Fibroblast of lung (primary cell): ENCODE data around the gene TIGD1.

ENCODE experiments used
- EZH2 ChIP-seq: IDR thresholded peaks from 2 replicates; pipeline ENCODE4 v1.5.1; 2012; ENCODE audit warnings: low read length, control low read depth, mild to moderate bottlenecking; ENCODE audit errors: missing control alignments
- TF ChIP-seq, protein P1 (sequence below), 2 donors: IDR thresholded peaks in 1 of 2; conservative IDR thresholded peaks in 1 of 2; 1 replicate in 1 of 2; 2 replicates in 1 of 2; pipeline ENCODE4 v1.5.1; 2011 to 2012; ENCODE audit warnings: low read length in 2 of 2, control low read depth in 1 of 2, inconsistent platforms in 1 of 2, low read depth in 1 of 2, mild to moderate bottlenecking in 1 of 2

GRCh38 chr2:232545511-232546375 is 4.6 kb downstream of the TIGD1 start:
- TF ChIP-seq EZH2: no peak
- TF ChIP-seq, protein P1, sequence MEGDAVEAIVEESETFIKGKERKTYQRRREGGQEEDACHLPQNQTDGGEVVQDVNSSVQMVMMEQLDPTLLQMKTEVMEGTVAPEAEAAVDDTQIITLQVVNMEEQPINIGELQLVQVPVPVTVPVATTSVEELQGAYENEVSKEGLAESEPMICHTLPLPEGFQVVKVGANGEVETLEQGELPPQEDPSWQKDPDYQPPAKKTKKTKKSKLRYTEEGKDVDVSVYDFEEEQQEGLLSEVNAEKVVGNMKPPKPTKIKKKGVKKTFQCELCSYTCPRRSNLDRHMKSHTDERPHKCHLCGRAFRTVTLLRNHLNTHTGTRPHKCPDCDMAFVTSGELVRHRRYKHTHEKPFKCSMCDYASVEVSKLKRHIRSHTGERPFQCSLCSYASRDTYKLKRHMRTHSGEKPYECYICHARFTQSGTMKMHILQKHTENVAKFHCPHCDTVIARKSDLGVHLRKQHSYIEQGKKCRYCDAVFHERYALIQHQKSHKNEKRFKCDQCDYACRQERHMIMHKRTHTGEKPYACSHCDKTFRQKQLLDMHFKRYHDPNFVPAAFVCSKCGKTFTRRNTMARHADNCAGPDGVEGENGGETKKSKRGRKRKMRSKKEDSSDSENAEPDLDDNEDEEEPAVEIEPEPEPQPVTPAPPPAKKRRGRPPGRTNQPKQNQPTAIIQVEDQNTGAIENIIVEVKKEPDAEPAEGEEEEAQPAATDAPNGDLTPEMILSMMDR (conservative IDR thresholded peaks at IDR 0.05 in 1 of 2, IDR thresholded peaks at IDR 0.05 in 1 of 2; ENCODE audit: low read depth in 1 of 2, low read length in 2 of 2): no peak
